ENCODE data around the gene XXYLT1.
"Not testable (repeated sequence)": the region's sequence is repeated elsewhere in the genome, so short reads cannot be mapped to it uniquely, and the experiment has no call there.

Gene XXYLT1

DNA sequence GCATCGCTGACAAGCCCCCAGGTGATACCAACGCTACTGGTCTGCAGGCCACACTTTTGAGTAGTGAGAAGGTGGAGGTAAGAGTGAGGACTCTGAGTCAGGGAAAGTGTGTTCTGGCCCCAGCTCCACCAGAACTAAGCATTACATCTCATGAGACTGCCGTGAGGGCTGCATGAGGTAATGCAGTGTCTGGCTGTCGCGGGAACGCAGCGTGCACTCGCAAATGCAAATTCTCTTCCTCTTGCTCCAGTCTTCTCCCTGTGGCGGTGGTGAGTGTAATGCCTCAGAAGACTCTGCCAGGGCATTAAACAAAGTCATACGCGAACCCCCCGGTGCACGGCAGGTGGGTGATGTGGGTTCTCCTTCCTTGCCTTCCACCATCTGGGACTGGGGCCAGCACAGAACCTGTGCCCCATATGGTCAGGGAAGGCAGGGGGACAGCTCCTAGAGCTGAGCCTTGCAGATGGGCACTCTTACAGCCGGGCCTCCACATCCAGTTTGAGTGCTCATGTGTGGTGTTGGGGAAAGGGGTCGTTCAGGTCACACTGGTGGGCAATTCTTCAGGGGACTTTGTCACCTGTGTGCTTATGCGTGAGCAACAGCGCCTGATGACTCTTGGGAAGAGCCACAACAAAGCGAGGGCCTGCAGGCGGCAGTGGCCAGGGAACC is 175.8 kb downstream of the XXYLT1 start:
- DNase-seq, result no peak

DNA sequence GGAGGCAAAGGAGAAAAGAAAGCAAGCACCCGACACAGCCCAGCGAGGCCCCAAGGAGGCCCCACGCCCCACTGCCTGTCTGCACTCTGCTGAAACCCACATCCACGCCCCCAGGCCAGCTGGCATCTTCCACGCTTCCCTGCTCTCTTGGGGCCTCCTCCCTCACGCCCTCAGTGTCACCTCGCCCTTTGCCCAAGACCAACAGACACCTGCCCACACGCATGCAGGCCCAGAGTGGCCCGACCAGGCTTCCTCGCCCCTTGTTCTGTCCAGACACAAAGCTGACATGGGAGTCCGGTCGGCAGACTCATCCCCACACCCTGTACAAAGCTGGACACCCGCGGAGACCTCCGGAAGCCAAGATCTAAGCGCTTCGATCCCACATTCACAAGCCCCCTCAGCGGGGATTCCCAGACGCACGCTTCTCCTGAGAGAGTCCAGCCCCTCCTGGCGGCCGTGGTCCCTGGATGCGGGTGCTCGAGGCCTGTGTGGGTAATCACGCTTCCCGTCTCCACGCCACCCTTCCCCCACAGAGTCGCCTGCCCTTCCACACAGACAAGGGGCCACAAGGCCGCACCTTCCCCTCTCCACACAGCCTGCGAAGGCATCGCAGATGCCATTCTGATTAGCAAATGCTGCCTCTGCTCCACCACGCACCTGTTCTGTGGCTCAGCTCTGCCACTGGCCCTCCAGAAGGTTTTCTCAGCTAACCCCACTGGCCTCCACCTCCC is 176.6 kb downstream of the XXYLT1 start:
- no peak for DNase-seq

DNA sequence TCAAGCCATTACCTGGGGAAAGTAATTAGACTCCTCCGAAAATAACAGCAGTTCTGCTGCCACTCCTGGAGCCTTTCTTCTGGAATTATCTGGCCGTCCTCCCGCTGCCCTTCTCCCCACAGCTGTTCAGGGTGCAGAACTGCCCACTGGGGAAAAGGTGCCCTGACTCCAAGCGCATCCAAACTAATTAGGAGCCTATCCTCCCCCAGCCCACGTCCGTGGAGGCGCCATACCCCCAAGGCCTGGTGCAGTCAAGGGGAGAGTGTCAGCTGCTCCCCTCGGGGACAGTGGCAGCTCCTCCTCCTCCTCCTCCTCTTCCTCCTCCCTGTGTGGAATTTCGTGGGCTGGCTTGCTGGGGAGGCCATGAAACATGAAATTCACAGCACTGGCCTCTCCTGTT is 177.2 kb downstream of the XXYLT1 start:
- no peak for DNase-seq

DNA sequence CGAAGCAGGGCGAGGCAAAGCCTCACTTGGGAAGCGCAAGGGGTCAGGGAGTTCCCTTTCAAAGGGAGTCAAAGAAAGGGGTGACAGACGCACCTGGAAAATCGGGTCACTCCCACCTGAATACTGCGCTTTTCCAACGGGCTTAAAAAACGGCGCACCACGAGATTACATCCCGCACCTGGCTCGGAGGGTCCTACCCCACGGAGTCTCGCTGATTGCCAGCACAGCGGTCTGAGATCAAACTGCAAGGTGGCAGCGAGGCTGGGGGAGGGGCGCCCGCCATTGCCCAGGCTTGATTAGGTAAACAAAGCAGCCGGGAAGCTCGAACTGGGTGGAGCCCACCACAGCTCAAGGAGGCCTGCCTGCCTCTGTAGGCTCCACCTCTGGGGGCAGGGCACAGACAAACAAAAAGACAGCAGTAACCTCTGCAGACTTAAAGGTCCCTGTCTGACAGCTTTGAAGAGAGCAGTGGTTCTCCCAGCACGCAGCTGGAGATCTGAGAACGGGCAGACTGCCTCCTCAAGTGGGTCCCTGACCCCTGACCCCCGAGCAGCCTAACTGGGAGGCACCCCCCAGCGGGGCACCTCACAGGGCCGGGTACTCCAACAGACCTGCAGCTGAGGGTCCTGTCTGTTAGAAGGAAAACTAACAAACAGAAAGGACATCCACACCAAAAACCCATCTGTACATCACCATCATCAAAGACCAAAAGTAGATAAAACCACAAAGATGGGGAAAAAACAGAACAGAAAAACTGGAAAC is 182.9 kb downstream of the XXYLT1 start:
- not testable (repeated sequence) for DNase-seq

DNA sequence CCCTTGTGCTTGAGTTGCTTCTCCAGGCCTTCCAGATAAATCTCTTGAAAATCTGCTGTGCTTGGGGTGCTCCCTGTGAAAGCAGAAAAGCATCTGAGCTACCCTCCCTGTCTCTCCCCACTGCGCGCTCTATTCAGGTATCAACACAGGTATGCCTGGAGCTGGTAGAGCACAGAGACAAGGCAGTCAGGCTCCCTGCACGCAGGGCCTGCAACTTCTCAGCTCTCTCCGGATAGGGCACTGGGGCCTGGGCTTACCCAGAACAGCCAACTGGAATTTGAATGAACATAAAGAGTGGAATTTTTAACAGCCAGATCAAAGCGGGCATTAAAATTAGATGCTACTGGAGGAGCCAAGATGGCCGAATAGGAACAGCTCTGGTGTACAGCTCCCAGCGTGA is 183.6 kb downstream of the XXYLT1 start:
- DNase-seq, result no peak

DNA sequence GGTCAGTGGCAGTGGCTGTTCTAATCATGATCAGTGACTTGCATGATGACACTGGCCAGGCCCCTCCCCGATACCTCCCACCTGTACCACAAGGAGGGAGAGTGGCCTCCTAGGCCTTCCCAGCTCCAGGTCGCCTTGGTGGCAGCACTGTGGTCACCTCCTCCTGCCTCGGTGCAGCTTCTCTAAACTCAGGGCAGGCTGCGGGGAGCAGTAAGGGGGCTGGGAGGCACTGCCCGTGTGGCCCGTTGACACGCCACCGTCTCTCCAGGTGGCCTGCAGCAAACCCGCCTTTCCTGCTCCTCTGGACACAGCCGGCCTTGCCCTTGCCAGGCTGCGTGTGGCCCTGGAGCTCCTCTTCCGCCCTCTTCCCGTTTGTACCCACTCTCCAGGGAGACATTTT is 184.1 kb downstream of the XXYLT1 start:
- no peak for DNase-seq

DNA sequence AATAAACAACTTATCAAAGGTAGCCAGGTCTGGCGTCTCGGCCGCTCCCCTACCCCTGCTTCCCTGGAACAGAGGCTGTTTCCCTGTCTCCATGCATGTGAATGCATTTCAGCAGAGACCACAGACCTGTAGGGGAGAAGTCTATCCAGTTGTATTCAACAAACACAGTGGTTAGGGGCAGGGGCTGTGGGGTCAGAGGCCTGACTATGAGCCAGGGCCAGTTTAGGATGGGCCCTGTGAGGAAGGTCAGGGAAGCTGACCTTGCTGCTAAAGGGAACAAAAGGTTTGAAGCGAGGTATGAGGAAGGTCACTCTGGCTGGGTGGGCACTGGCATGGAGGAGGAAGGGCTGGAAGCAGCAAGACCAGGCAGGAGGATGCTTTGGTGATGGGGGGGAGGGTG is 184.6 kb downstream of the XXYLT1 start:
- no peak for DNase-seq

DNA sequence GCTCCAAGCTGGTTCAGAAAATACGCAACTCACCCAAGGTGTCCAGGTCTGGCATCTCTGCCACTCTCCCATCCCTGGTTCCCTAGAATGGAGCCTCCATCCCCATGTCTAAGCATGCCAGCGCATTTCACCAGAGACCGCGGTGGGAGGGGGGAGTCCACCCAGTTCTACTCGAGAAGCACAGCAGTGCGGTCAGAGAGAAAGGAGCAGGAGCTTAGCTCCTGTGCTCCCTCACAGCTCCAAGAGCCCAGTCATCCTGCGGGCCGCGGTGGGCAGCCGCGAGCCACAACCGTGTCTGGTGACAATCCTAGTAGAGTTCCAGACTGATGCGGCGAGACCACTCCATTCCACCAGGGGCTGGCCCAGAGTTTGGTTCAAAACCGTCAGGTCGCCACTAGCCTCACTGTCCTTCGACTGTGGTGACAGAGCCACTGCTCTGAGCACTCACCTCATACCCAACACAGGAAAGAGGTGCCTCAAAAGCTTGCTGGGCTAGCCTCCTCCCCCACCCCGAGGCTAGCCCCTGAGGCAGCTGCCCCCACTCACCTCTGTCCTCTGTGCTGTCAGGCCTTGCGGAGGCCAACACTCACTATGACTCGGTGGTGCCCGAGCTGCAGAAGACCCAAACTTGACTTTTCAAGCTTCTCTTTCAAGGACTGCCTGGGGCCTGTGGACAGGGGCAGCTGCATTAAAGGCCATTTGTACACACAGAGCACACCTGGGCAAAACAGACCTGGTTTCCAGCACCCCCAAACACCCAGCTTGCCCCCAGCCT is 185.4 kb downstream of the XXYLT1 start:
- DNase-seq, result no peak

DNA sequence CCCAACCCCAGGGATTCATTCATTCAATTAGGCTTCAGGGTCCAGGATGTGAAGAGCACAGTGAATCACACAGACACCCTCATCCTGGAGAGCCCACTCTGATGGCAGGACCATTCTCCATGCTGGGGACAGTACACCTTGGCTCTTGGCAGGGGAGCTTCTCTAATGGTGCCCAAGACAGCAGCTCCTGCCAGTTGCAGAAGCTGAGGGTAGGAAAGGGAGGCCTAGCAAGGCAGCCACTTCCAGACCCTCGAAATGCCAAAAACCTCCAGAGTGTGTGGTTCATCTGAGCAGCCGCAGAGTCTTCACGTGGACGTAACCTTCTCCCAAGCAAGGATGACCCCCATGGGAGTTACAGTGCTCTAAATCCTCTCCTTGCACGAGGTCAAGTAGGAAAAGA is 186.2 kb downstream of the XXYLT1 start:
- DNase-seq, result no peak

DNA sequence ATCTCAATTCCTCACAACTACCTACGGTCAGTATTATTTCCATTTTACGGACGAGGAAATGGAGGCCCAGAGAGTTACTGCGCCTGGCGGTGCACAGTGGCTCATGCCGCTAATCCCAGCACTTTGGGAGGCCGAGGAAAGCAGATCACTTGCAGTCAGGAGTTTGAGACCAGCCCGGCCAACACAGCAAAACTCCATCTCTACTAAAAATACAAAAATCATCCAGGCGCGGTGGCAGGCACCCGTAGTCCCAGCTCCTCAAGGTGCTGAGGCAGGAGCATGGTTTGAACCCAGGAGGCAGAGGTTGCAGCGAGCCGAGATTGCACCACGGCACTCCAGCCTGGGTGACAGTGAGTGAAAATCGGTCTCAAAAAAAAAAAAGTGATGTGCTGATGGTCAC is 187.3 kb downstream of the XXYLT1 start:
- no peak for DNase-seq

DNA sequence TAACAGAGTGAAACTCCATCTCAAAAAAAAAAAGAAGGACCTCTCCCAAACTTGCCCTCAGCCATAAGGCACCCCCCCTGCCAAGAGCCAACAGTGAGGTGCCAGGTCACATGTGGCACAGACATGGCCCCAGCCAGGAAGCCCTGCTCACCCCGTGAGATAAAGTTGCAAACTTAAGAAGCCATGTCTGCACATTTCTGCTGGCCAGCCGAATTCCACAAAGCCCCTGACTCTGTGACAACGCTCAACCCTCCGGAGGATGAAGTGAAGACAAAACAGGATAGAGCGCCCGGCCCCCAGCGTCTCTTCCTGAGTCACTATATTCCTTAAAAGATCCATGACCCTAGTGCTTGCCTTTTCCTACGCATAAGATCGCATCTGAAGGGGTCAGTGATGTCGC is 188.1 kb downstream of the XXYLT1 start:
- no peak for DNase-seq

DNA sequence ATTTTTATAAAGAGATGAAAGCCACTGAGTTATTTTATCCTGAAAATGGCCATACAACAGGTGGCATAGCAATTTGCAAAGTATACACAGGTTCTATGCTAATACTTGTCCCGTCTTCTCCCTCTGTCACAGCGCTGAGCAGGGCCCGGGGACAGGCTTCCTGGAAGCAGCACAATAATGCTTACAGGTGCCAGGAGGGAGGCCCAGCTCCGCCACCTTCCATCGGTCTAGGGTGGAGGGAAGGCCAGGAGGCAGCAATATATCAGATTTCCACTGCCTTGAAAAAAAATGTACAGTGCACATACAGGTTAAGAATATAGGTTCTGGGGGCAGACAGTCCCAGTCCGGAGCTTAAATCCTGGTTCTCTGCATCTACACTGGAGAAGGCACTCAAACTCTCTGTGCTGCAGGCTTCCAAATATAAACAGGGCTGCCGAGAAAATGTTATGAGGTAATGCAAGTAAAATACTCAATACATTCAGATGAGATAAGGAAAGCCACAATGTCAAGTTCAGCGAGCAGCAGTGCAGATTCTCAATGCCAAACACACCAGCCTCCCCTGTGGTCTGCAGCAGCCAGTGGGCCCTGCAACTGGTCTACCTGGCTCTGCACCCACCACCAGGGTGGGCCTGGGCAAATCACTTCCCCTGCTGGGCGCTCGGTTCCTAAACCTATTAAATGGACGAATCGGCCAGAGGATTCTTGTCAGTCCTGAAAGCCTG is 189.6 kb downstream of the XXYLT1 start:
- DNase-seq, result no peak

DNA sequence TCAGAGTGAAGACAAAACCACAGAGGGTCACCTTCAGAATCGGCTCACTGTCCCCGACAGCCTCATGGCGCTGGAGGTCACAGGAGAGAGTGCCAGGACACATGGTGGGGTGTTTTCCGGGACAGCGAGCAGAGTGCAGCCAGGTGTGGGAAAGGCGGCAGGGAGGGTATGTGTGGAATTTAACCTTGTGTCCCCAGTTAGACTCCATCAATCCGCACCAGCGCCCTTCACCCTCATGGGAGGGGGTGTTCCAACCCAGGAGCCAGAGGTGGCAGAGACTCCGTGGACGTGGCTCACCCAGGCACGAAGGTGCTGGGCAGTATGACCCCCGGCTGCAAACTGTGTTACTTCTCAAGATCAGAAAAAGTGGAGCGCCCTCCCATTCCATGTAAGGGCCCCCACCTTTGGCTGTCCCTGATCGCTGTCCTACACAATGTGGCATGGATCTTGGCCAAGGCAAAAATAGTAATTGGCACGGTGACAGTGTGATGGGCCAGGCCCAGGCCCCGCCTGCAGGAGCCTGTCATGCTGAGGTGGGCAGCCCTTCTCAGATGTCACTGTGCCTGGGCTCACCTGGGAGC is 190.3 kb downstream of the XXYLT1 start:
- no peak for DNase-seq

DNA sequence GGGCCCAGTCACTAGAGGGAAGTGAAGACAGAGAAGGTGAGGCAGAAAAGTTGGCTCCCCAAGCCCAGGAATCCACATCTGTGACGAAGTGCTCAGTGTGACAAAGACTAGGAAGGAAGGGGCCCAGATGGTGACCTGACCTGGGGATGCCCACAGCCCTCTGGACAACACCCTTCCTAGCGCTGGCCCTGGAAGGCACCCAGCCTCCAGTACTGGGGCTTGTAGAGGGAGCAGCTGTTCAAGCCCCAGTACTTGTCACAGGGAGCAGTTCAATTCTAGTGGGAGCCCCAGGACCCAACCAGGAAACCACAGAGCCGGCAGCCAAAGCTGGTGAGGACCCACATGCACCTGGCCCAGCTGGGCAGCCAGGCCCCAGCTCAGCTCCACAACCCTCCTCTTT is 190.8 kb downstream of the XXYLT1 start:
- DNase-seq, result no peak

DNA sequence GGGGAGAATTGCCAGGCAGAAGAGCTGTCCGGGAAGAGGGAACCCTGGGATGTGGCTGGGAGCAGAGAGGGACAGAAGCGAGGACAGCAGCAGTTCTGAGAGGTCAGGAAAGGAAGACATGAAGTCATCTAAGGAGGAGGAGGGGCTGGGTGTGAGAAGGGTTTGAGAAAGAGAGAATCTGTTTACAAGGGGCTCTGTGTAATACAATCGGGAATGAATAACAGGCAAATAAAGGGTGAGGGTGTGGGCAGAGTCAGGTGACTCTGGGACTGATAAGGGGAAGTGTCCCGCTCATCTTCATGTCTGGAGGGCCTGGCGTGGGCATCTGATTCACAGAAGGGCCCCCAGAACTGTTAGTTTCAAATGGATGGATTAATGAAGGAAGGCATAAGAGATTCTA is 191.3 kb downstream of the XXYLT1 start:
- DNase-seq, result no peak

DNA sequence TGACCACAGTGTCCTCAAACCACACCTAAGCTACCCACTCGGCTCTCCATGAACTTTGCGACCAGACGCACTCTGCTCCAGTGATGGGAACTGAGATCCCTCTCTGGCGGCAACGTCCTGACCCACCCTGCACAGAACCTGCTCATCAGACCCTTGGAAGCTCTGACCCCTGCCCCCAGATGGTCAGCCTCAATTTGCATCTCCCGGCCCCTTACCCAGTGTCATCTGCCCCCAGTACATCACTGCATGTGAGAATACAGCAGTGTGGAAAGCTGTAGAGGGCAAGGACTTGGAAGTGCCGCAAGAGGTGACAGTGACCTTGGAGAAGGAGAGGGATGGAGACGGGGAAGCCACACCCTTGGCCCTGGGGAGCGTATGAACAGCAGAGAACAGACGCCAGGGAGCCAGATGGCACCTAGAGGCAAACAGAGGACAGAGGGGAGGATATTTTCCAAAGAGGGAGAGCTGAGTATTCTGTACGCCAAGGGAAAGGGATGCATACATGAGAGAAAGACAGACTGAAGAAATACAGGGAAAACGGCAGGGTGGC is 192.0 kb downstream of the XXYLT1 start:
- no peak for DNase-seq

DNA sequence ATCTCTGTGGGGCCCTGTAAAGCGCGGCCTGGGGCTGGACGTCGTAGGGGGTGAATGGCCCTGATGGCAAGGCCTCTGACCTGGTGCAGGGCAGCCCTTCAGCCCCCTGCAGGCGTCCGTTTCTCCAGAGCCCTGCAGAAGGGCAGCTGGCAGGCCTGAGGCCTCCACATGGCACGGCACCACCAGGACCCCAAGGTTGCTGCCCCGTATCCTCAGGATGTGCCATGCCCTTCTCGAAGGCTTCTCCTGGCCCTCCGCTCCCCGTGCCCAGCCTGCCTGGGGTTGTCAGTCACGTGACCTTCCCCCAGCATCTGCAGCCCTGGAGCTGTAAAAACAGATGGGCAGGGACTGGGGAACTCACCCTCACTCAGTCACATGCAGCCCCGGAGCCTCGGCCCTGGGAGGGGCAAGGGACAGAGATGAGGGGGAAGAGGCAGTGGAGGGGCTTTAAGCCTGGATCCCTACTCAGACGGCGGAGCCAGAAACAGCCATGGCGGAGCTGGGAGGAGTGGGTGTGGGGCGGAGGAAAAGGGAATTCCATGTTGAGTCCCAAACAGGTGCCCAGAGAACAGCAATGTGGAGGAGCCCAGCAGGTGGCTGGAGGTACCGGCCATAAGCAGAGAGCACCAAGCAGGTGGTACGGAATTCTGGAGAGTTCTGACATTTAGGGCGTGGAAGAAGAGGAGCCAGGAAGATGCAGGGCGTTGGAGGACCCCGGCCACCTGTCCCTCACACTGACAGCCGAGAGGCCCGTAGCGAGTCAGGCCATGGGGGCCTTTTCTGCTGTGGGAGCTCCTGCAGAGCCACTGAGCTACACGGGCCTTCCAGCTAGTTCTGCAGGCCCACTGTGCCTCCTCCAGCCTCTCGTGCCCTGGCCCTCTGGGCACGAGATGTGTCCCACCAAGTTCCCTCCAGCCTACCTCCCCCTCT is 193.1 kb downstream of the XXYLT1 start:
- no peak for DNase-seq

DNA sequence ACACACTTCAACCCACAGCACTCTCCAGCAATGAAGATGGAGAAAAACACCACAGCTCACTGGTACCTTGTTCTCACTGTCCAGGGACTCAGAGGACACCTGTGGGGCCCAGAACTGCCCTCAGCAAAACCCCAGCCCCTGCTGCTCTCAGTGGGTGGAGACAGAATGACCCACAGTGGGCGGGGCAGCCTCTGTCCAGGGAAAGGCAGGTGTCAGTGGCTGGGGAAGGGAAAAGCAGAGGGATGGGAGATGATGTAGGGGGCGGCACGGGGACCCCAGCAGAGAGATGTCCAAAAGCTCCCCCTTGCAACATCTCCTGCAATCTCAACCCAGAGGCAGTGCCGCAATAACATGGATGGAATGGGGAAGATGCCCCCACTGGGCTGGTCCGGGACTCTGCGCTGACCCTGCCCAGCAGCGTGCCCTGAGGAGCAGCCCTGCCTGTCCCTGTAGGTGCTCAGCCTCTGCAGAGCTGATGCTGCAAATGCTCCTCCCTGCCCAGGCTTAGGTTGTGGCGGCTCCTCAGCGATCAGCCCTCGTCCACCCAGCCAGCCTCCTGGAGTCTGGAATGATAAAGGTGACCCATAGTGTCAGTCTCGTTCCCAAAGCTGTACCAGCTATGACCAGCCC is 193.9 kb downstream of the XXYLT1 start:
- DNase-seq, result no peak

DNA sequence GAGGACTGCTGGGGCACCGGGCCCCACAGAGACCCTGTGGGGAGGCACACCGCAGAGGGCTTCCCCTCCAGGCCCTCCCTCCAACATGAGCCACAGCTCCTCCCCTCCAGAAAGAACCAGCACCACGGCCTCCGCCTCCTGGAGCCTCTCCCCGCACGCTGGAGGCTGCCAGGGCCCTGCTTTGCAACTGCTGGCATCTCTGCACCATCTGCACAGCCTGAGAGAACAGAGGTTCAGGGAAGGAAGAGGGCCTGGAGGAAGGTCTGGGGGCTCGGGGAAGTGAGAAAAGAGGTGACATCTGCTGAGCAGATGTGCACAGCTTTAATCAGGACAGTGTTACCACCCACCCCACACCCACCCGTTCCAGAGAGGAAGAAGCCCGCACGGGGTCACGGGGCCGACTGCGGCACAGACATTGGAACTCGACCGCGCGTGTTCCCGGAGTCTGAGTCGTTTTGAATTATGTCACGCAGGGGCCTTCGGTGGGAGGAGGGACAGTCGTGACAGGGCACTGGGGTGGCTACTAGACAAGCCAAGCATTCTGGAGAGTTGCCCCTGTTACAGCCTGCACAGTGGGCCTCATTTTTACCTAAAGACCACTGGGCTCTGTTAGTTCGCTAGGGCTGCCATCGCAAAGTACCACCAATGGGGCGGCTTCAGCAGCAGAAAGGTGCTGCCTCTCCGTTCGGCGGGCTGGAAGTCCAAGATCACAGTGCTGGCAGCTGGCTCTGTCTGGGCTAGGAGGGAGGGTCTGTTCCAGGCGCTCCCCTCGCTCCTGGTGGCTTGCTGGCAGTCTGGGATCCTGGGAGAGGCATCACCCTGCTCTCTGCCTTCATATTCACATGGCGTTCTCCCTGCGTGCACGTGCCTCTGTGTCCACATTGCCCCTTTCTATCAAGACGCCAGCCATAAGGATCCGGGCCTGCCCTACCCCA is 194.8 kb downstream of the XXYLT1 start:
- no peak for DNase-seq
